Measurements from ENCODE around the gene SDCCAG8. TPM values are rescaled to one million over a fixed set of nuclear protein-coding genes. Genes with fewer than 3 reads are reported as not detected.

SDCCAG8 gene
- total and polyA plus RNA-seq, 2 experiments from 2014 or later, result 23.3 to 38.5 TPM

GRCh38 chr1:243349128-243349527 is 93.3 kb downstream of the SDCCAG8 start:
- Histone ChIP-seq H3K27ac (no peak overlapping the region), H3K4me1 (ENCODE audit: low read depth) (no peaks in the 10 kb centered on the region), H3K36me3 (peaks cover 4% of the 10 kb centered on the region), H3K27me3 (no peaks in the 10 kb centered on the region), H3K9me3 (ENCODE audit: low read depth) (no peaks in the 10 kb centered on the region), H3K4me3 (no peak overlapping the region)
- no peak for DNase-seq (ENCODE audit: low read depth in 1 of 2, low spot score in 1 of 2)
- no peak for TF ChIP-seq CTCF (IDR thresholded peaks at IDR 0.05; ENCODE audit: low read depth, low read length)

- no peak for DNase-seq (ENCODE audit: low read depth in 1 of 2, low spot score in 1 of 2)
- Histone ChIP-seq H3K27ac (no peak overlapping the region), H3K36me3 (peaks cover 4% of the 10 kb centered on the region), H3K4me1 (ENCODE audit: low read depth) (no peaks in the 10 kb centered on the region), H3K4me3 (no peak overlapping the region), H3K27me3 (no peaks in the 10 kb centered on the region), H3K9me3 (ENCODE audit: low read depth) (no peaks in the 10 kb centered on the region)
- no peak for TF ChIP-seq CTCF (IDR thresholded peaks at IDR 0.05; ENCODE audit: low read depth, low read length)
Measured at GRCh38 chr1:243351337-243351736, 95.5 kb downstream of the SDCCAG8 start.

DNA sequence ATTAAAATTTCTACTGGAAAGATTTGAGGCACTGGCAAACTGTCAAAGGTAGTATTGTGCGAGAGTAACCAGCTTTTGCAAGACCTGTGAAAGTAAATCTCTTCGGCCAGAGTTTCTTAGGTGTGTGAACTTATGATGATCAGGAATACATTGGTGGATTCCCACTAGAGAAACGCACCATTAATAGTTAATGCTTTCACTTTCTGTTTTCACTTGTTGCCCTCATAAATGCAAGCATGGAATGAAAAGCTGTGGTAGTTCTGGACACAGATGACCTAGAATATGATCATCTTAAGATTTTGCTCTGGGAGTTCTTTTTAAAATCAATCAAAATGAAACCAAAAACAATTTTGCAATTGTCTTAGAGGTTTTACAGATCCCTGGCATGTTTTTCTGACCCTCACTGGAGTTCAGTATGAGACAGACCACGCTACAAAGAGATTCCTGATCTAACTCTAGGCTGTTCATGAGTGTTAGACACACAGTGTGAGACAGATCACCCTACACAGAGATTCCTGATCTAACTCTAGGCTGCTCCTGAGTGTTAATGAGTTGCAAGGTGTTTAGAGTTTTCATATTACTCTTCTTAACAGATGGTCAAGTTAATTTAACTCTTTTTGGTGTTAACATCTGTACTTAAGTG is 98.8 kb downstream of the SDCCAG8 start:
- Histone ChIP-seq H3K27ac (no peak overlapping the region), H3K27me3 (no peaks in the 10 kb centered on the region), H3K4me1 (ENCODE audit: low read depth) (no peaks in the 10 kb centered on the region), H3K36me3 (no peaks in the 10 kb centered on the region), H3K4me3 (no peak overlapping the region), H3K9me3 (ENCODE audit: low read depth) (no peaks in the 10 kb centered on the region)
- no peak for TF ChIP-seq CTCF (IDR thresholded peaks at IDR 0.05; ENCODE audit: low read depth, low read length)
- no peak for DNase-seq (ENCODE audit: low read depth in 1 of 2, low spot score in 1 of 2)

DNA sequence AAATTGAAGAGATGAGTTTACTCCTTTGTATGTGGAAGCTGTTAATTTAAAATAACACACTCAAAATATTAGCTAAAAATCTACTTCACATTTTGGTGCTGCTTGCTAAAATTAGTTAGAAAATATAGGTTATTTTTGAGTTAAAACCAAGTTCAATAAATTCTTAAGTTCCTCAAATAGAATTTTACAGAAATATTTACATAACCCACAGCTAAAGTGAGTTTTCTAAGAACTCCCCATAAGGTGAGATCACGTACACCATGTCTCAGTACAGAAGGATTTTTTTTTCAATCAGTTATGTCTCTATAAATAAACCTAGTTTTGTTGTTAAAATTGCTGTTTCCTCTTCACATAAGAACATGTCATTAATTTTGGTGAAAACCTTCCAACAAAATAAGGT is 108.0 kb downstream of the SDCCAG8 start:
- Histone ChIP-seq H3K4me3 (no peak overlapping the region), H3K36me3 (no peaks in the 10 kb centered on the region), H3K27ac (no peak overlapping the region), H3K9me3 (ENCODE audit: low read depth) (no peaks in the 10 kb centered on the region), H3K27me3 (no peaks in the 10 kb centered on the region), H3K4me1 (ENCODE audit: low read depth) (no peaks in the 10 kb centered on the region)
- no peak for DNase-seq (ENCODE audit: low read depth in 1 of 2, low spot score in 1 of 2)
- no peak for TF ChIP-seq CTCF (IDR thresholded peaks at IDR 0.05; ENCODE audit: low read depth, low read length)

DNA sequence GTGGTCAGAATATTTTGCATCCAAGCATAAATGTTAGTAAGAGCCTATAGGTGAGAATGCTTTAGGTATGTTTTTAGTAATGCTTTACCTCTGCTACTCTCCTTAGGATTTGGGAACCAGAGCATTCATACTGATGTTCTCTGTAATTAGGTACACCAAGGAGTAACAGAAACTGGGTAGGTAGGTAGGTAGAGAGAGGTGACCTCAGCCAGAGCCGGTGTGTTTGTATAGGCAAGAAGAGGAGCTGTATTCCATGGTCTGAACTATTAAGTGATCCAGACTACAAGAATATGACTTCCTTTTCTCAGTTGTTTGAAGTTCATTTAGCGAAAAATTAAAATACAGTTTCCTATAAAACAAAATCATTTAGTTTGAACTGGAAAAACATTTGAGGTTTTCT is 108.5 kb downstream of the SDCCAG8 start:
- no peak overlapping the region for H3K27ac ChIP-seq
- no peaks in the 10 kb centered on the region for H3K36me3 ChIP-seq
- TF ChIP-seq CTCF (IDR thresholded peaks at IDR 0.05; ENCODE audit: low read depth, low read length), result no peak

More for the DNA sequence above, 108.5 kb downstream of the SDCCAG8 start:
- Histone ChIP-seq H3K4me1 (ENCODE audit: low read depth) (no peaks in the 10 kb centered on the region), H3K27me3 (no peaks in the 10 kb centered on the region), H3K9me3 (ENCODE audit: low read depth) (no peaks in the 10 kb centered on the region), H3K4me3 (no peak overlapping the region)
- no peak for DNase-seq (ENCODE audit: low read depth in 1 of 2, low spot score in 1 of 2)
